GM19240 (cell line): ENCODE data around the gene VCAM1.
"Not testable (repeated sequence)": the region's sequence is repeated elsewhere in the genome, so short reads cannot be mapped to it uniquely, and the experiment has no call there.

Experiments used
- DNase-seq: peaks from one replicate; pipeline ENCODE4 v3.0.0; 2011; ENCODE audit warnings: low spot score; ENCODE audit not compliant: insufficient read length

The VCAM1 gene, protein sequence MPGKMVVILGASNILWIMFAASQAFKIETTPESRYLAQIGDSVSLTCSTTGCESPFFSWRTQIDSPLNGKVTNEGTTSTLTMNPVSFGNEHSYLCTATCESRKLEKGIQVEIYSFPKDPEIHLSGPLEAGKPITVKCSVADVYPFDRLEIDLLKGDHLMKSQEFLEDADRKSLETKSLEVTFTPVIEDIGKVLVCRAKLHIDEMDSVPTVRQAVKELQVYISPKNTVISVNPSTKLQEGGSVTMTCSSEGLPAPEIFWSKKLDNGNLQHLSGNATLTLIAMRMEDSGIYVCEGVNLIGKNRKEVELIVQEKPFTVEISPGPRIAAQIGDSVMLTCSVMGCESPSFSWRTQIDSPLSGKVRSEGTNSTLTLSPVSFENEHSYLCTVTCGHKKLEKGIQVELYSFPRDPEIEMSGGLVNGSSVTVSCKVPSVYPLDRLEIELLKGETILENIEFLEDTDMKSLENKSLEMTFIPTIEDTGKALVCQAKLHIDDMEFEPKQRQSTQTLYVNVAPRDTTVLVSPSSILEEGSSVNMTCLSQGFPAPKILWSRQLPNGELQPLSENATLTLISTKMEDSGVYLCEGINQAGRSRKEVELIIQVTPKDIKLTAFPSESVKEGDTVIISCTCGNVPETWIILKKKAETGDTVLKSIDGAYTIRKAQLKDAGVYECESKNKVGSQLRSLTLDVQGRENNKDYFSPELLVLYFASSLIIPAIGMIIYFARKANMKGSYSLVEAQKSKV

DNA sequence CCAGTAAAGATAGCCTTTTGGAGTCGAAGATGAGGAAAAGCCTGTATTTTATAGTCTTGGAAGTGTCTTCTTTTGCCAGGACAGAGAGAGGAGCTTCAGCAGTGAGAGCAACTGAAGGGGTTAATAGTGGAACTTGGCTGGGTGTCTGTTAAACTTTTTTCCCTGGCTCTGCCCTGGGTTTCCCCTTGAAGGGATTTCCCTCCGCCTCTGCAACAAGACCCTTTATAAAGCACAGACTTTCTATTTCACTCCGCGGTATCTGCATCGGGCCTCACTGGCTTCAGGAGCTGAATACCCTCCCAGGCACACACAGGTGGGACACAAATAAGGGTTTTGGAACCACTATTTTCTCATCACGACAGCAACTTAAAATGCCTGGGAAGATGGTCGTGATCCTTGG lies at the start of gene VCAM1:
VCAM1 (plus strand) TSS at position 253 of the 400 bp plus-strand sequence; CDS start at position 372, 119 bp downstream.
- DNase-seq = peak; percentile 5

DNA sequence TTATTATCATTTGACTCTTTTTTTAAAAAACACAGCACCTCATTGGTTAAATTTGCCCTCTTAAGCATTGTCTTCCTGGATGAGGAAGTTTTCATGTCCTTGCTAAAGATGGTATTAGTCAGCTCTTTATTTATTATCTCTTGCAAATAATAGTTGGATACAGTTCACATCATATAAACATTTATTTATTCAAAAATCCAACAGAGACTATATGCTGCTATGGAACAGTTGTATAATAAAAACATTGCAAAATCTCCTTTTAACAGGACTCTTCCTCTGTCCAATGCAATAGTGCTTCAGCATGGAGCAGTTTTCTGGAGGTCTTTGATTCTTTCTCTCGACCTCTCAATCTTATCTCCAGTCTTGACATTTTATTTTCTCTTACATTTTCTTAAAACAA lies 49.5 kb upstream of the VCAM1 start:
- DNase-seq = no peak

DNA sequence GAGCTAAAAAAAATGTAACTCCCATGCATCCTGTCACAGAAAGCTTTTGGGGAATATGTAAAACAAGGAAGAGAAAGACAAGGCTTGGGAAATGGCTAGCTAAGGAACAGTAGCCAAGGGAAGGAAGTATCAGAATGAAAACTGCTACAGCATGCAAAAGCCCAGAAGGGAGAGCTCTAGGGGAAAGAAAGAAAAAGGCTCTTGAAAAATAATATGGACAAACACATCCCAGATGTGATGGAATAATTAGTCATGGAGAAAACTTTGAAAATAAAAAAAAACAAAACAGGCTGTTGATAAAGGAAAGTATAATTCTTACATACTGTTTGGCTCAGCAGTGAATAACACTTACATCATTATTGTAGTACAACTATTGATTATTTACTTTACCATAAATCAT lies 47.9 kb upstream of the VCAM1 start:
- DNase-seq = no peak

DNA sequence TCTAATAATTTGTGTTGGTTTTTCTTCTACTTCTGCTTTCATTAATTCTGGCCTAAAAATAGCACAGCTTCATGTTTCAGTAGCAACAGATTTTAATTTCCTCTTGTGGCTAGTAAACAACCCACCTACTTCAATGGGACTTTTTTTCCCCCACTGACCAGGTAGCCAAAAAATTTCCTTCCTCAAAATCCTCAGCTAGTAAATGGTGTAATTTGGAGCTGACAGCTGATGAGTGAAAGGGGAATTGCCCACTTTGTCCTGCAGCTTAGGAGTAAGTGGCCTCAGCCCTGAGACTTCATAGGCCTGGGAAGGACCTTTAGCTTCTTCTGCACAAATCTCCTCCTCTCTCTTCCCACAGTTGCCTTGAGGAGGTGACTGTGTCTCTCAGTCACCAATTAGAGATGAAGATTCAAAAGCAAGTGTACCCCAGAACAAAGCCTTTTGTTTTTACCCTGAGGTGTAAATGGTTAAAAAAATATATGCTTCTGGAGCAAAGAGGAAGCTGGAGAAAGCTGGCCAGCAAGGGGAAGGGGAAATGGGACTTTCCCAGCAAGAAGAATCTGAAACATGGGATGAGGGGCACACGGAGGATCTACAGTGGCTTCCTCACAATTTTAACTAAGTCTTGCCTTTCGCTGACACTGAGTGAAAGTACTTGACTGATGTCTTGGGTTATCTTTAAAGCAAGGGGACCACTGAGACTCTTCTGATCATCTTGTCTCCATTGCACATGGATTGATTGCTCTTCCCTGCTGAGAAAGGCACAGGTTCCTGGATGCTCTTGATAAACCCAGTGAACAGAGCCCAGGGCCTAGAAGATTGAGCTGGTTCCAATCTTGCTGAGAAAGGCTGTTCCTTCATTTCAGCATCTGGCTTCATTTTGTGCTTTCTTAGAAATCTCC lies 35.8 kb upstream of the VCAM1 start:
- no peak for DNase-seq

DNA sequence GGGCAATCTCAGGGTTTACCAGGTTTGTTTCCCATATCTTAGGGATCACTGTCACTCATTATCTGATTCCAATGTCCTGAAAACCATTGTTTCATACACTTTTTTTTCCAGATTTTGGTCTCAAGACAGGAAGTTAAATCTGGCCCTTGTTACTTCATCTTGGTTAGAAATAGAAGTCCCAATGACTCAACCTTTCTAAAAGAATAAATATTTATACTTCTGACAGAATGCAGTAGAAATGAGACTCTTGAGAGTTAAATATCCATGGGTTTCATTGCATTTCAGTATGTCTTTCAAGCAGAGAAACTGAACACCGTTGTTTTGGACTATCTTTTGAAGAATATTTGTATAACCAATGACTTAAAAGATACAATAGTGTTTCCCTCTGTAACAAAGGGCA lies 19.8 kb upstream of the VCAM1 start:
- no peak for DNase-seq

DNA sequence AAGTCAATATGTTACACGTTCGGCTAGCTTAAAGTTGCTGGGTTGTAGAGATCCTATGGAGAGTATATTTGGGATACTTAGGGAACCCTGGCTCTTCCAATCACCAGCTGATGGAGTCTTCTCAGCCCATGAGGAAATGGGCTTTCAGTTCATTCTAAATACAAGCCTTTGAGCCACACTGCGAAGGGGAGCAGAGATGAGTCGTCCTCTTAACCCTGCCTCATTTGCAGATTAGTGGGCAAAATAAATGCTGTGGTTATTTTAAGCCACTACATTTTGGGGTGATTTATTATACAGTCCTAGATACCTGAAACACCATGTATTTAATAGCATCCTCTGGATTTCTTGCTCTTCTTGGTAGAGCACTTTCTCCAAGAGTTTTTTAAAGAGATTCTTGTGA lies 19.0 kb upstream of the VCAM1 start:
- no peak for DNase-seq

DNA sequence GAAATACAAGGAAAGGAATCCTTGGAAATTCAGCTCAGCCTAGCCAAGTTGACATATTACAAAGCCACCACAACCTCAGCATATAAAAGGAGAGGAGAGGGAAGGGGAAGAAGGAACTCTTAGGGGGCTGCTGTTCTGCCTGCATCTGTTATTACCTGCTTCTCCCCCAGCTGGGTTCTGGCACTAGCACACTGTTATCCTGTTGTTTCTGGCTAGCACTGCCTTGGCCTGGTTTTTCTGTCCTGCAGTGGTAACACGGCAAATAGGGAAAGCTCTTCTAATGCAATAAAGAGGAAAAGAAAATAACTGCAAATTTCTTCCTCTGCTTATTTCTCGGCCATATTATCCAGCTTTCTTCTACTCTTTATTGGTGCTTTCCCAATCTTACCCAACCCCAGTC lies 16.5 kb upstream of the VCAM1 start:
- no peak for DNase-seq

DNA sequence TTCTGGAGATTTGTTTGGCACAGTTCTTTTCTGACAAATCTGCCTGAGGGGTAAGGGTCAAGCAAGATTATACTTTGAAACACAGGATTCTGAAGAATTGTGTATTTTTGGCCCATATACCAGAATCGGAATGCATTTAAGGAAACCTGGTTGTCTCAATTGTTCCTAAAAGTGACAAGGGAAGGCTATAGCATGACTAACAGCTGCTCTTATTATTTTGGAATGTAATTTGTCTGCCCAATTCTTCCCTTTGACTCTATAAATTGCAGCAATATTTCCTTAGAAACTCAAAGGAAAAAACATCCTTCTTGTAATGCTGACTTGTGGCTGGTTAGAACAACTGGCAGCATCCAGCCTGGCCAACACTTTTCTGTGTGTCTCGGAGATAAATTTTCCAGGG lies 15.8 kb upstream of the VCAM1 start:
- DNase-seq = no peak

DNA sequence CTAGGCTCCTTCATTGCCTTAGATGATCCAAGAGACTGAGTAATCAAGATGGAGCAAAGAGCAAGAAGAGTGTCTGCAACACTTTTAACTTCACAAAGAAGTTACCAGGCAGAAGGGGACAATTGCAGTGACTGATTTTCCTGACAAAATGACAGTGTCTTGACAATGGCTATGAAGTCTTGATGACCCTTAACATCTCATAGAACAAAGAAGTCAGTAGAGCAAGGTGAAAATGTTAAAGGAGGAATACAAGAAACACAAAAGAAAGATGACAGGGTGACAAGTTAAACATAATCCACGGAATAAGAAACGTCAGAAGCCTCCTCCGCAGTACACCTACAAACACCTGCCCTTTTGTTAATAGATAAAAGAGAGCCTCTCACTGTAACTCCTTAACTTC lies 15.1 kb upstream of the VCAM1 start:
- DNase-seq = no peak

DNA sequence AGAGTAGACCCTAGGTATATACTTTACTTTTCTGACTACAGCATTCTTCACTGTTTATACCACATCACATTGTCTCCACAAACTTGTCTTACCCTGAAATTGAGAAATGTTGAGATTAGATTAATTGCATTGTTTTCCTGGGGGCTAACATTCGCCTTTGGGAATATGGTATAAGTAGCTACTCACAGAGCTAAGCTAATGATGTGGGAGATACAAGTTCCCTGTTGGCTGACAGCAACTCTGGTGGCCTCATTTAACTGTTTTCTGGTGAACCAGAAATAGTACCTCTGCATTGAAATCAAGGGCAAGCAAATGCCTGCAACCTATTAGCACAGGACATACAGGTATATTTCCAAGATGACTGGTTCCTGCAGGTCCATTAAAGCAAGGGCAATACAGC lies 13.2 kb upstream of the VCAM1 start:
- DNase-seq = no peak

DNA sequence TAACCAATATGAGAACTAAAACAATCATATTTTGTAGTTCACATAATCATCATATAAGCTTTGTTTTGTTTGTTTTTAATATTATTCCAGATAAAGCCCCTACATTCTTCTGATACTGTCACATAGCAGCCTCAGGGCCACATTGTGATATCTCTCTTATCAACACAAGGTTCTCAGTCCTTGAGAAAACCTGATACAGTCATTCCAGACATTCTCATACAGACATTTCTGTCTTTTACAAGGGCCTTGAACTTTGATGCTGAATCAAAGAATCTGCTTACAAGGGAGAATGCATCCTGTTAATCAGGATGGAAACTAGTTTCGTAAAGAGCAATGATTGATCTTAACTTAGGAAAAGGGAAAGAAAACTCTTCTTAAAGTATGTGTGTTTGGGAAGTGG lies 12.7 kb upstream of the VCAM1 start:
- no peak for DNase-seq

DNA sequence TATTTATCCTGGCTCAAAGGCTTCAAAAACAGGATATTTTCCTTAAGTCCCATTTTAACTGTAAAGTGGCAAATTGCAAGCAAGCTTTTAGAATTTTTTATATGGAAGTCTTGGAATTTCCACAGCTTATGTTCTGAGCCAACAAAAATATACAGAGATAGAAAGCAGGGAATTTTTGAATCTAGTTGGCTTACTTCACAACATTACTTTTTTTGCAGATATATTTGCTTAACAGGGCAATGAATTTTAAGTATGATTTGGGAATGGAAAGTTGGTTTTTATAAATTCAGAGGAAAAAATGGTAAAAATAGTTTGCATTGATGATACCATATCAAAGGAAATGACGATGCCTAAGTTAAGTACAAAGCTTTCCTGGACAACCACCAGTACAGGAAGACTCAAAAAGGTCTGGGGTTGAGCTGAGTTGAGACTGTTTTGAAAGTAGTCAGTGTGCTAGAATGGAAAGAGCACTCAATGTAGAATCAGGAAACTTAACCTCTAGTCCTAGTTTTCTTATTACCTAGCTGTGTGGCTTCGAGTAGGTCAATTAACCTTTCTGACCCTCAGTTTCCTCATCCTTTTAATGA lies 11.0 kb upstream of the VCAM1 start:
- DNase-seq = no peak

DNA sequence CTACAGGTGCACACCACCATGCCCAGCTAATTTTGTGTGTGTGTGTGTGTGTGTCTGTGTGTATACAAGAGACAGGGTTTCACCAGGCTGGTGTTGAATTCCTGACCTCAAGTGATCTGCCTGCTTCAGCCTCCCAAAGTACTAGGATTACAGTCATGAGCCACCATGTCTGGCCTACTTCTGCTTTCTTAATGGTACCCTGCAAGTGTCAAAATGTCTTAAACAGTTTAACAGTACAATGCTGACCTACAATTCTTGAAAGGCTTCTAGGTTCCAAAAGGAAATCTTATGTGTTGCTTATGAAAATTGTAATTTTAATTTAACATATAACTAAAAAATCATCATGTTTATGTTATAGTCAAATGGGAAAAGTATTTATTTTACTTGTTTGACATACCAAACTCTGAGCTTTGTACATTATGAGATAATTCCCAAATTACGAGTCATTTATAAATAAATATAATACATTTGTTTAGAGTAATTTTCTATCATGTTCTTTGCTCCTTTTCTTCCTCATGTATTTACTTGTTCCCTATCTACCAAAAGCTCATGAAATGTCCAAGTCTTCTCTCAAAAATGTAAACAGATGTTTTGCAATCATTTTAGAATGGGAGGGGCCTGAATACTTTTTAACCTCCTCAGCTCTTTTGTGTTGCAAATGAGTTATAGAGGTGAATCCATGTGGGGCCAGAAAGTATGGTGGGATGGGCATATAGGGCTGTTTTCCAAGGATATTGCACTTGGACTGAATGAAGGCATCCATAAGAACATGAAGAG lies 8.4 kb upstream of the VCAM1 start:
- no peak for DNase-seq

DNA sequence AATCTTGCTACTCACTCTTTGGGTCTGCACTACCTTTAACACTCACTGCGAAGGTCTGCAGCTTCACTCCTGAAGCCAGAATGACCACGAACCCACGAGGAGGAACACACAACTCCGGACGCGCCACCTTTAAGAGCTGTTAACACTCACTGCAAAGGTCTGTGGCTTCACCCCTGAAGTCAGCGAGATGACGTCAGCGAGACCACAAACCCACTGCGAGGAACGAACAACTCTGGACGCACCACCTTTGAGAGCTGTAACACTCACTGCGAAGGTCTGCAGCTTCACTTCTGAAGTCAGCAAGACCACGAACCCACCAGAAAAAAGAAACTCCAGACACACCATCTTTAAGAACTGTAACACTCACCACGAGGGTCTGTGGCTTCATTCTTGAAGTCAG lies 6.5 kb upstream of the VCAM1 start:
- not testable (repeated sequence) for DNase-seq

DNA sequence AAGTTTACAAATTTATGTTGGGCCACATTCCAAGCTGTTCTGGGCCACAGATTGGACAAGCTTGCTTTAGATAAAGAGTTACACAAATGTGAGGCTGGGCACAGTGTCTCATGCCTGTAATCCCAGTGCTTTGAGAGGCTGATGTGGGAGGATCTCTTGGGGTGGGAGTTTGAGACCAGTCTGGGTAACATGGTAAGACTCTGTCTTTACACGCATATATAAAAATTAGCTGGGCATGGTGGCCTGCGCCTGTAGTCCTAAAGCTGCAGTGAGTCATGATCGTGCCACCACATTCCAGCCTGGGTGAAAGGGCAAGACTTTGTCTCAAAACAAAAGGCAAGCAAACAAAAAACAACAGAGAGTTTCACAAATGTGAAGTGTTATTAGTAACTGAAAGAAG lies 5.9 kb upstream of the VCAM1 start:
- no peak for DNase-seq

DNA sequence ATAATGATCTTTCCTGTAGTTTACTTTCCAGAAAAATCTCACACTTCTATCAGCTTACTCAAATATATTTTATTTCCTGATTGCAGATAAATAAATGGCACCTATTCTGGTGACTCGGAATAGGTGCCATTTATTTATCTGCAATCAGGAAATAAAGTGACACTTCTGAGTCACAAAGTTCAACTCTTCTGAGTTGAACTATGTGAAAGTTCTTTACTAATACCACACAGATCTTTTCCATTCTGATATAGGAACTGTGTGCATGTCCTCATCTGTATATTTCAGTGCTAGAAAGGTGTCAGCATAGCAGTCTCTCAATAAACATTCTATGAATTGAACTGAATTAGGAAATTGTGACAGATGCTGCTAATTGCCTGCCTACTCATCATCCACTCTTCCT lies 4.9 kb upstream of the VCAM1 start:
- no peak for DNase-seq

DNA sequence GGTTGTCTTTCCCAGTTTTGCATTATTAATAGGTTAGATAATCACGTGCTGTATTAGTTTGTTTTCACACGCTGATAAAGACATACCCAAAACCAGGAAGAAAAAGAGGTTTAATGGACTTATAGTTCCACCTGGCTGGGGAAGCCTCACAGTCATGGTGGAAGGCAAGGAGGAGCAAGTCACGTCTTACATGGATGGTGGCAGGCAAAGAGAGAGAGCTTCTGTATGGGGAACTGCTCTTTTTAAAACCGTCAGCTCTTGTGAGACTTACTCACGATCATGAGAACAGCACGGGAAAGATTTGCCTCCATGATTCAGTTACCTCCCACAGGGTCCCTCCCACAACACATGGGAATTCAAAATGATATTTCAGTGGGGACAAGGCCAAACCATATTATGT lies 2.3 kb upstream of the VCAM1 start:
- DNase-seq = no peak

DNA sequence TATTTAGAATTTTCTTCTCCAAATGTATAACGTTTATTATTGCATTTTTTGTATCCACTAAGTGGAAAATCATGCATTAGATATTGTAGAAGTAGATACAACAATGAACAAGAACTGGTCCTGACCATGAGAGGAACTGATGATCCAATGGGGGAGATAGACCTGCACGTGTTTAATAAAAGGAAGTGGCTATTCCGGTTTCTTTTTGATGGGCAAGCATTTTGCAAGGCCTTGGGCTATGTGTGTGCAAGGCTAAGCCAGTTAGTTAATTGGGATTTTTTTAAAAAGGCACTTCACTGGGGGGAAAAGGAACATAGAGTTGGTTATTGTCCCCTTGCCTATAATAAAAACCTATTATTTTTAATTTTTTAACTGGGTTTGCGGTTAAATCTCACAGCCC lies 961 bp upstream of the VCAM1 start:
- DNase-seq = no peak

DNA sequence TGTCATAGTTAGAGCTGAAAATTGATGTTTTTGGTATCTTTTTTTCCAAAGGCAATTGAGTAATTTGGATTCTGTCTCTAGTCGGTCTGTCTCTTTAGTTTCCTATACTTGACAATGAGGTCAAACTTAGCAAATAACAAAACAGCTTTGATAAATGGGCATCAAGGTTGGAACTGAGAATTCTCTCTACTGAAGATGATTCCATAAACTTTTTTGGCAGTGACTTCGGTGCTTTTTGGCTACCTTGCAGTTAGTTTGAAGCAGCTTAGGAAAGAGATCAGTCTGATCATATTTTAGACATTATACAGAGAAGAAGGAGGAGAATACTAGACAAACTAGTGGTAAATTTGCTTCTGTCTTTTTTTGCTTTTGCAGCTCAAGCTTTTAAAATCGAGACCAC lies 559 bp downstream of the VCAM1 start:
- DNase-seq = no peak

DNA sequence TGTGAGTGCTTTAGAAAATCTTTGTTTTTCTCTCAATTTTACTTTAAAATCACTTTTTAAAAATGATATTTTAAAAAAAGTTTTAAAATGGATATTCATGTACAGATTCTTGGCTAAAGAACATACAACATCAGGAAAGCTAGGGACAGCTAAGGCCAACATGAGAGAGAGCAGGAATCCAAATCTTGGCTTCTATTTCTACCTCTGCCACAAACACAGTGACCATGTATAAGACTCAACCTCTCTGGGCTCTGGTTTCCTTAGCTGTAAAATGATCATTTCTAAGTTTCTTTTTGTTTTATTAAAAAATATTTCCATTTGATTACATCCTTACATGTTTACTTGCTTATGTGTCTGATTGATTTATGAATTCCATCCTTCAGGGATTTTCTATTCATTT lies 1.2 kb downstream of the VCAM1 start:
- DNase-seq = no peak
